Stimulated activated CD4-positive, alpha-beta T cell treated with anti-CD3 and anti-CD28 coated beads, TNF-alpha, amount 100 ng/mL, for 1 hour (primary cell): Measurements from ENCODE around the gene KCNN2.

Source experiments
- DNase-seq, 3 donors: peaks; one replicate each; pipeline ENCODE4 v3.0.0-alpha.2; 2020; ENCODE audit warnings: low read depth in 3 of 3, low spot score in 1 of 3

Gene KCNN2

DNA sequence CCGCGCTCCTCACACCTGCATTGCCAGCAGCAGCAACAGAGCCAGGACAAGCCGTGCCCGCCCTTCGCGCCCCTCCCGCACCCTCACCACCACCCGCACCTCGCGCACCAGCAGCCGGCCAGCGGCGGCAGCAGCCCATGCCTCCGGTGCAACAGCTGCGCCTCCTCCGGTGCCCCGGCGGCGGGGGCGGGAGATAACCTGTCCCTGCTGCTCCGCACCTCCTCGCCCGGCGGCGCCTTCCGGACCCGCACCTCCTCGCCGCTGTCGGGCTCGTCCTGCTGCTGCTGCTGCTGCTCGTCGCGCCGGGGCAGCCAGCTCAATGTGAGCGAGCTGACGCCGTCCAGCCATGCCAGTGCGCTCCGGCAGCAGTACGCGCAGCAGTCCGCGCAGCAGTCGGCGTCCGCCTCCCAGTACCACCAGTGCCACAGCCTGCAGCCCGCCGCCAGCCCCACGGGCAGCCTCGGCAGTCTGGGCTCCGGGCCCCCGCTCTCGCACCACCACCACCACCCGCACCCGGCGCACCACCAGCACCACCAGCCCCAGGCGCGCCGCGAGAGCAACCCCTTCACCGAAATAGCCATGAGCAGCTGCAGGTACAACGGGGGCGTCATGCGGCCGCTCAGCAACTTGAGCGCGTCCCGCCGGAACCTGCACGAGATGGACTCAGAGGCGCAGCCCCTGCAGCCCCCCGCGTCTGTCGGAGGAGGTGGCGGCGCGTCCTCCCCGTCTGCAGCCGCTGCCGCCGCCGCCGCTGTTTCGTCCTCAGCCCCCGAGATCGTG, 517 bp downstream of the KCNN2 start:
- no peak for DNase-seq

DNA sequence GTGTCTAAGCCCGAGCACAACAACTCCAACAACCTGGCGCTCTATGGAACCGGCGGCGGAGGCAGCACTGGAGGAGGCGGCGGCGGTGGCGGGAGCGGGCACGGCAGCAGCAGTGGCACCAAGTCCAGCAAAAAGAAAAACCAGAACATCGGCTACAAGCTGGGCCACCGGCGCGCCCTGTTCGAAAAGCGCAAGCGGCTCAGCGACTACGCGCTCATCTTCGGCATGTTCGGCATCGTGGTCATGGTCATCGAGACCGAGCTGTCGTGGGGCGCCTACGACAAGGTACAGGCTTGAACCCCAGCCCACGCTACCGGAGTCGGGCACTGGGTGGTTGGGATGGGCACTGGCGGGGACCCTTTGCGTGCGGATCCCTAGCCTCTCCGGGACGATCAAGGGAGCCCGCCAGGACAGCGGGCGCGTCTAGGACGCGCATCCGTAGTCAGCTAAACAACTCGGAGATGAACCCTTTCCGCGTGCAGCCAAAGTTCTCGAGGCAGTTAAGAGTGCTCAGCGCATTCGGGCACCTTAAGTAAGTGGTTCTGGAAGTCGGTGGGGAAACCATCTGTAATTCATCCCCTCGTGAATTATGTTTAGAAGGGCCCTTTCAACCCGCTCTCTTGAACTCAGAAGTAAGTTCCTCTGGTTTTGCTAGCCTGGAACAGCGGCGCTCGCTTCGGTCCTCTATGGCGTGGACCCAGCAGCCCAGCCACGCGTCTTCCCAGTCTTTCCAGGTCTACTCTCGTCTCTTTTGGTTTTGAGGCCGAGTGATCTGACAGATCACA, 1.3 kb downstream of the KCNN2 start:
- no peak for DNase-seq

DNA sequence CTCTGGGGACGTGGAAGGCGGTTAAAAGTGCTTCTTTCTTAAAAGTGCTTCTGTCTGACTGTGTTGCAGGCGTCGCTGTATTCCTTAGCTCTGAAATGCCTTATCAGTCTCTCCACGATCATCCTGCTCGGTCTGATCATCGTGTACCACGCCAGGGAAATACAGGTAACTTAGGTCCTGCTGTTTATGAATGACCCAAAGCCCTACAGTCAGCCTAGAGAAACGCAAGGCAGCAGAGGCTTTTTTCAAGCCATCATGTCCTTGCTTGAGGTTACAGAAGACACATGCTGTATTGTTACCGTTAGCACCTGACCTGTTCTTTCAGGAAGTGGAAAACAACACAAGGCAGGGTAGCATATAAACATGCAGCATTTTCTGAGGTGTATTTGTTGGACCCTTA, 2.0 kb downstream of the KCNN2 start:
- DNase-seq, result no peak

DNA sequence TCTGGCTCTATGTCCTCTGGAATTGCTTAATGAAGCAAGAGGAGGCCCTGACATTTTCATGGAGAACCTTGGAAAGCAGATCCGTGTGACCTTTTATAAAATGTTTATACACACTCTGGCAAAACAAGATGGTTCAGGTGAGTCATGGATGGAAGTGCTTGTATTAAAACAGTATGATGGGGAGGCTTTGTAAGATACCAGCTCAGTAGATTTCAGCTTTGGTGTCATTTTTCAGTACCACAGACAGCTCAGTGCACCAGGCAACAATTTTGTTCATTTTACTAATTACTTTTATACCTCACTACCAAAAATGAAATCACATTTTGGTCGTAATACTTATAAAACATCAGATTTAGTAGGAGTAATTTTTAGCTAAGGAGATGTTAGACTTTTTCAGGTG, 5.2 kb downstream of the KCNN2 start:
- DNase-seq, result no peak

DNA sequence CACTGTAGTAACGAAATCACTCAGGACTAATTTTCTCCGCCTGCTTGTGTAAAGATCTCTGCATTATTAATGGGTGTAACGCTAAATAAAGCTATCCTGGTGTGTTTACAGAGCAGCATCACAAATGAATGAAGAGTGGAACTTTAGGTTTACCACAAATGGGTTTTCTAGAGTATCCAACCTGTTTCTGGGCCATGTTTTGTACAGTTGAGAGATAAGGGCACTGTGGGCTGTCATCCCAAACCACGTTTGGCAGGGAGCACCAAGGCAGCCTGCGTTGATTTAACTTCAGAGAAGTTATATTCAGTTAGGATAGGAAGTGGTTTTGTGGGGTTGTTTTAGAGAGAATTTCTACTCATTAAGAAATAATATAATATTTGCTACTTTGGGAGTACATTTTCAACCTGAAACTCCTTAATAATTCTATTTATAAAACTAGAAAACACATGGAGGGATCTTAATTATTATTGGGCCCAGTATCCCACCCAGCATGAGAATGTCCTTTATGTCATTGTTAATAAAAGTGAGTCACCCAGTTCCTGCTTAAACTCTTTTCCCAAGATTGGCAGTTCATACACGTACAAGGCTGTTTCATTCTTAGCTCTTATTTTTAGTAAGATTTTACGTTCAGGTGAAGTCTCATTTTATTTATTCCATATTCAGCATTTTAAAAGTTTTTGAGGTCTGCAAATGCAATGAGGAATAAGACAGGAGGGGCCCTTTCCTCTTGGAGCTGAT, 8.0 kb downstream of the KCNN2 start:
- DNase-seq, result no peak

DNA sequence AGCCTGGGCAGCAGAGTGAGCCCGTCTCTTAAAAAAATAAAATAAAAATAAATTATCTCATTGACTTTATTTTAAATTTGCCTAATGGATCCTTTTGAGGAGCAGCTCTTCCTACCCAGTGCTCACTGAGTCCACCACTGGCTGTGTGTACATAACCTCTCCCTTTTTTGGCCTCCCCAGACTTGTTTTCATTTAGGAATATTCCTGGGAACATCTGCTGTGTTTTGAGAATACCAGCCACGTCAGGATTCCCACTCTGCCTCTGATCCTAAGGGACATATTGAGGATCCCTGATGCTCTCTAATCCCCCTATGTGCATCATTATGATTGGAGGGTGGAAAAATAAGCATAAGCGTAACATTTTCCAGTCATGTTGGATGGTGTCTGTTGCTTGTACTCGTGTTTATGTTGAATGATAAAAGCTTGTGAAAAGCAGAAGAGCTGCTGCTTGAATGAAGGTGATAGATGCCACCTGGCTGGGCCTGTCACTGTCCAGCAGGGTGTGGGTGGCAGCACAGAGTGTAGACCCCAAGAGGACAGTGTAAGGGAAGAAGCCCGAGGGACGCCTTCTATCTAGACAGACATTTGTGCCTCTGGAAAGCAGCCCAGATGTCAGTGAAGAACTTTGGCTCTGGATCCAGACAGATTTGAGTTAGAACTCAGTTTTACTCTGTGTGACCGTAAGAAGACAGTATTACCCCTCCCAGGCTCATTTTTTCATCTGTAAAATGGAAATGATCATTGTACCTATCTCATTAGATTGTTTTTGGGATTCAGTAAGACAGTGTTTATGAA, 15.4 kb downstream of the KCNN2 start:
- no peak for DNase-seq

DNA sequence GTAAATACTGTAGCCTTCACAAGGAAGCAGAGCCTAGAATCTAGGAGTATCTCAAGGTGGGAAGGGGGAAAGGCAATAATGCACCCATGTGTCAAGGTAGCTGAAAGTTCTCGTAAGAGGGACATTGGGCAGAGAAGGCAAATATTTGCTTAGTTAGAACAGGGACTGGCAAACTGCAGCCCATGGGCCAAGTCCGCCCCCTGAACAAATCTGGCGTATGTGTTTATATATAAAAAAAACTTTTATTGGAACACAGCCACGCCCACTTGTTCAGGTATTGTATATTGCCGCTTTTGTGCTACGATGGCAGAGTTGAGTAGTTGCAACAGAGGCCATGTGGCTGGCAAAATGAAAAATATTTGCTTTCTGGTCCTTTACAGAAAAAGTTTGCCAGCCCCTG, 16.1 kb downstream of the KCNN2 start:
- no peak for DNase-seq

DNA sequence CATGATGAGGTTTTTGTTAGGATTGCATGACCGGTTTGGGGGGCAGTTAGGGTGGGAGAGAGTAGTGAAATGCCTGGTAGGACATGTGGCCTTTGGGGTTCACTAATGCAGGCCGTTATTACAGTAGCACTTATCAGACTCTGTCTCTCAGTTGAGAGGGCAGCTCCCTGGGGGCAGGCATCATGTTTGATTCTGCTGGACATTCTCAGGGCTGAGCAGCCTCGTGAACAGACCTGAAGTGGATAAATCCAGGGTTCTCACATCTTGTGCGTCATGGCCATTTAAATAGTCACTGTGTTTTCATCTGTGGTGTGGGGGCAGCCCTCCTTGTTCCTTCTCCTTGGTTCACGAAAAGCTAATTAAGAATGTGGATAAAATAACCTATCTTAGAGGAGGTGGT, 18.9 kb downstream of the KCNN2 start:
- no peak for DNase-seq

DNA sequence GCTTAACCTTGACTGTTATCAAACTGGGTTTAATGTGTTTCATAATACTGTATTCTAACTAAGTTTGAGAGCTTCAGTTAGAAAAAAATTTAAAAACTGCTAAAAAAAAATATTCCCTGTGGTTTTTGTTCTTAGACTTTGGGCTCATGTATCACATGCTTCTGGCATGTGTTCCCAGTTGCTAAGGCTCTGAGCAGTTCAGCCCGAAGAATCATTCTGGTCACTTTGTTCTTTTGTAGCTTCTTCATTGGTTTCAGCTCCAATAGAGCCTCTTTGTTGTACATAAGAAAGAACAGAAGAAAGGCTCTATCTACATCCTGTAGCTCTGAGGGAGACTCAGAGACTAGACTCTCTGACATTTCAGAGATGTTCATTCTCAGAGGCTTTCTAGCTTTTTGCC, 25.6 kb downstream of the KCNN2 start:
- no peak for DNase-seq

DNA sequence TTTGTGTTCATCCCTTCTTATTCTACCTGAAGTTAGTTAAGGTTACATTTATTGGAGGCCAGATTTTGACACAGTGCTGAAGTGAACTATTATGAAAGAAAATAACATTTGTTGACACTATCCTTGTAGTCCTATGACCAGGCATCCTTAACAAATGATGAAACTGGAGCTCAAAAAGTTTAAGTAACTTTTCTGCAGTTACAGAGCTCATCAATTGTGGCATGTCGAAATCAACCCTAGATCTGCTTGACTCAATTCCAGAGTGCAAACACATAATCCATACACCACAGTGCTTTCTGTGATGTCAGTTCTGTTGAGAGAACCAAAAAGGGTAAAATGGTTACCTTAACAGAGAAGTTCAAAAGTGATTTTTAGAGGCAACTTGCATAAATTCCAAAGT, 28.6 kb downstream of the KCNN2 start:
- DNase-seq, result no peak

DNA sequence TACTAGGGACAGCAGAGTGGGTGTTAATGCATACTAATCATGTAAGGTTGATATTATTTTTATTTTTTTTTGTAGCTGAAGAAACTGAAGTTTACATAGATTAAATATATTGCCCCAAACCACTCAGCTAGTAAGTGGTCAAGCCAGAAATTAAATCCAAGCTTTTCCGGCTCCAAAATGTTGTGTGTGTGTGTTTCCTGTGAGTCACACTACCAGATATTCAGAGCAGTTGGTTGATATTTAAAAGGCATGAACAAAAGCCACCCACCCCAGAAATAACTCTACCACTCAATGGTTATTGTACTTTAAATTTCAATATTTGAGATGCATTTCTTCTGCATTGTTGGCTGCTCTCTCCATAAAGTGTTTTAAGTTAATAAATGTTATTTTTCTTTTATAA, 29.5 kb downstream of the KCNN2 start:
- no peak for DNase-seq

DNA sequence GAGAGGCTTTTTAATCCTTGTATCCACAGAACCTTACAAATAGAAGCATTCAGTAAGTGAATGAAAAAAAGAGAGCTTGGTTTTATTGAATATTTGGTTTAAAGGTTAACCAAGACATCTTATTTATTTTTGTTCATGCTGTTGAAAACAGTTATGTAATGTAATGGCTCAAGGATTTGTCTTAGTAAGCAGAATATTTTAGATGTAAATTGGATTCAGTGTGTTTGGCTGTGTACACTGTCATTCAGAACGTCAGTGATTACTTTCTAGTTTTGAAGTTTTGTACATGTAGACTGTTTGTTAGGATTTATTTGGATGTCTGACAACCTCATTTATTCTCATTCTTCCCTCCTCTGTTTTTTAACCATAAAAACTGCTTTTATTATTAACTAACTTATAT, 31.3 kb downstream of the KCNN2 start:
- DNase-seq, result no peak

DNA sequence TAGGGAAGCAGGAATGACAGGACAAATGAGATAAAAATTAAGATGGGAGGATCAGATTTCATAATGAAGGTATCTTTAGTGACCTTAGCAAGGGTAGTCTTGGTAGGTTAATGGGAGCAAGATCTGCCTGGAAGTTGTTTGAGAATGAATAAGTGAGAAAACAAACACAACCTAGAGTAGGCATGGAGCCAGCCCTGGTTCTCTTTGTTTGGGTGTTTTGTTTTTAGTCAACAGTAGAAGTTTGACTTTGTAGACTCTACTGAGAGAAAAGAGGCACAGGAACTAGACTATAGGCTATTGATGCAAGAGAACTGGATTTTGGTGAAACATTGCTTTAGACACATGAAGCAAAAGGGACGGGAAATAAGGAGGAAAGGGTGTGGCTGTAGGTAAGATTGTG, 40.3 kb downstream of the KCNN2 start:
- DNase-seq, result no peak

DNA sequence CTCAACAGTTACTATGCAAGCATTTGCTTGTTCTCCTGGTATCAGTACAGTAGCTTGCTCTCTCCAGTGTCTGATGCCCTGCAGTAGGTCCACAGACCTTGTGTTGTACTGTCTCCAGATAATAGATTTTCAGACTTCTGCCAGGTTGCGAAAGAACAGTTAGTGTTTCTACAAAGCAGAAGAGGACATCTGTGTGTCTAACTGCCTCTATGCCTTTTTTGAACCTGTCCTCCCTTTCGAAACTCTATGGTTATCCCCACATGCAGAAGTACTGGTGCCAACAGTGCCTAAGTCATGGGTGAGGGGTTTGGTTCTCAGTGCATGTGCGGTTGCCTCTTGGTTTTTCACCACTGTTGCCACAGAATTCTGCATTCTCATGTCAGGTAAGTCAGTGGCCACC, 45.9 kb downstream of the KCNN2 start:
- no peak for DNase-seq

DNA sequence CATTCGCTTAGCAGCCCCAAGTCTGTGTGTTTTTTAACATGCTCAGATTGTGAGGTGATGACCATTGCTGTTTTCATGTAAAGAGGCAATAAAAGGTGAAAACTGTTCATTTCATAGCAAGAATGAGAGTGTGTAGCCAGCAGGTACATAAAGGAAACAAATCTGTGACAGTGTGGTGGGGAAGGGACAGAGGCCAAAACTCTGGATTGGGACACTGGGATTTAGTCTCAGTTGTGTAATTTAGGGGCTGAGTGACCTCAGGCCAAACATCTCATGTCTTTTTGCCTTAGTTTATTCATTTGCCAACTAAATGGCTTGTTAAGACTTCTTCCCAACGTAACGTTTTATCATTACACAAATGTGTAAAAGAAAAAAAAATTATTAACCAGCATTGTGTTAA, 47.0 kb downstream of the KCNN2 start:
- DNase-seq, result no peak

DNA sequence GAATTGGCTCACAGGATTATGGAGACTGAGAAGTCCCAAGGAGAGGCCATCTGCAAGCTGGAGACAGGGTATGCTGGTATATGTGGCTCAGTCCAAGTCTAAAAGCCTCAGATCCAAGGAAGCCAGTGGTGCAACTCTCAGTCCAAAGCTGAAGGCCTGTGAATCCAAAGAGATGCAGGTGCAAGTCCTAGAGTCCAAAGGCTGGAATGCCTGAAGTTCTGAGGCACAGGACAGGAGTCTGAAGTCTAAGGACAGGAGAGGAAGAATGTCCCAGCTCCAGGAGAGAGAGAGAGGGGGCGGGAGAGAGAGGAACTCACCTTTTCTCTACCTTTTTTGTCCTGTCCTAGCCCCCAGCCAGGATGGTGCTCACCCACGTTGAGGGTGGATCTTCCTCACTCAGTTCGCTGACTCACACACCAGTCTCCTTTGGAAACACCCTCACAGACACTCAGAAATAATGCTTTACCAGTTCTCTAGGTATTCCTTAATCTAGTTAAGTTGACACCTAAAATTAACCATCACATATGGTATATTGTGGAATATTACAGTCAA, 49.6 kb downstream of the KCNN2 start:
- no peak for DNase-seq

DNA sequence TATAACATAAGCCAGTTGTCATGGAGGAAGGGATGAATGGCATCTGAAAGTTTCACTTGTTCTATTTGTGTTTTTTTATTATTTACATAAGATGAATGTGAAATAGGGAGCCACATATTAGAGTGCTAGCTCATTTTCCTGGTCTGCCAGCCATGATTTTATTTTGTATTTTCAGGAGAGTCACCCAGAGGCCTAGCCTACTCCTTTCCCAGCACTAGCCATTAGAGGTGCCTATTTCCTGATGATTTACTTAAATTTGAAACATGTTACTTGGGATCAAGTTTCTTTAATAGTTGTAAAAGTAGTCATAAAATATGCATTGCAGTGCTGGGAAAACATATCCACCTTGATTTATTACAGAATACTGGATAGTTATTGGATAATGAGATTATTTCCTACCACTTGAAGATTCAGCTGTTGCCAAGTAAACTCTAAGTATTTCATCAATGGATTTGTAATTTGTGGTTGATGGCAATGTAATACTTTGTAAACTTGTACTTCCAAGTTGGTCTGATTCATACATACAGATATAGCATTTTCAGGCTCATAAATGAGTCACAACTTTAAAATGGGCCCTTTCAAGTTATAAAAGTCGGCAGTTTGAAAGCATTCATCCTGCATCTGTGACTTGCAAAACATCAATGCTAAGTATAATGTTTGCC, 50.8 kb downstream of the KCNN2 start:
- no peak for DNase-seq

DNA sequence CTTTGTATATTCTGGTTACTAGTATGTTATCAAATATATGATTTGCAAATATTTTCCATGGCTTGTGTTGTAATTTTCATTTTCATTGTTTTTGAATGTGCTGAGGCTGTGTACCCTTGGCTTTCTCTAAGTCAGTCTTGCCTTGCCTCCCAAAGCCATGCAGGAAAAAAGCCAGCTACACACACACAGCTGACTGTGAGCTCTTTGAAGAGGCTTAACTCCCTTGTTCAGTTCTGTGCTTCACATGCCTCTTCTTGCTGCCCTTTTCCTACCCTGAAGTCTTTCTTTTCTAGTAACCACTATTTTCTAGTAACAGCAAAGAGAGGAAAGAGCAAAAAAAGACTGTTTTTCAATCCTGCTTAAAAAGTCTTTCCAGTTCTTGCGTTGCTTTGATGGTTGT, 53.9 kb downstream of the KCNN2 start:
- no peak for DNase-seq

DNA sequence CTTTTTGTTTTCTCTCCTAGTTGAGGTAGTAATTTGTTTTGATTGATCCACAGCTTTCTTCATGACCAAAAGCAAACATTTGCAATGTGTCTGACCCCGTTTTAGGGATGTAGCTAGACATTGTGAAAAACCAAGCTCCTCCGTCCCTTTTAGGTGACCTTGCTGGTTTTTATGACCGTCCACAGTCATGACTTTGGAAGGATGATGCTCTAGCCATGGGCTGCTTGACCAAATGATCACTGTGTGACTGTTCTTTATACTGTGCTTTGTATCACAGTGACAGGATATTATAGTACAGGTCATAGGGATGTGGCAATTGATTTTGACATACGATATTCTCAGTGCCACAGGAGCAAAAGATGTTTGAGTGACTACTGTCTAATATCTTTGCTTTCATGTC, 54.4 kb downstream of the KCNN2 start:
- no peak for DNase-seq

DNA sequence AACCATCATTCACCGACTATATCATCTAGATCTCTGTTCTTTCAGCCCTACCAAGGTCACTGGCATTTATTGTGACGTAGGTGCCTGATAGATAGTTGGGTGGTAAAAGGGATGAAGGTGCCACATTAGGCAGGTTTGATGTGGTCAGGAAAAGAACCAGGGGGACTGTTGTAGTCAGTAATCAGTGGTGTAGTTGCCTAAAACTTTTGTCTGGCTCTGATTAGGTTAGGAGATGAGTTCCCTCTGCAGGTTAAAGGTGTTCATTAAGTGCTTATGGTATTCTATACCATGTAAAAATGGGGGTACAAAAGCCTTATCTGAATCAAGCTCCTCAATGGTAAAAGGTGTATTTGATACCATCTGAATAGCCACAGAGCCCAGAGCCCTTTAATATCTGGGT, 55.6 kb downstream of the KCNN2 start:
- no peak for DNase-seq
